DOHH2 (cell line): ENCODE results near the gene SLC2A4RG.

ENCODE experiments used
- H3F3A ChIP-seq: fragments of 200-600 bp; sonication (generic), shearing (Covaris generic); 2 replicates; pipeline ENCODE4 v1.6.0; 2016; ENCODE audit warnings: antibody characterized with exemption, mild to moderate bottlenecking; ENCODE audit not compliant: control insufficient read depth, insufficient read depth
- H3K27ac ChIP-seq: fragments of 200-600 bp; sonication (generic); 2 replicates; pipeline ENCODE4 v1.5.1; 2014; ENCODE audit warnings: low read depth, mild to moderate bottlenecking, low read length, moderate library complexity
- H3K27me3 ChIP-seq: fragments of 200-600 bp; sonication (generic); 2 replicates; pipeline ENCODE4 v1.6.1; 2014; ENCODE audit warnings: mild to moderate bottlenecking, low read length, mixed read lengths; ENCODE audit not compliant: control insufficient read depth
- H3K36me3 ChIP-seq: fragments of 200-600 bp; sonication (generic); 2 replicates; pipeline ENCODE4 v1.6.1; 2014; ENCODE audit warnings: mild to moderate bottlenecking, low read length, moderate library complexity, mixed read lengths; ENCODE audit not compliant: control insufficient read depth
- H3K4me1 ChIP-seq: fragments of 200-600 bp; sonication (generic); 2 replicates; pipeline ENCODE4 v1.6.1; 2014; ENCODE audit warnings: mild to moderate bottlenecking, low read length, mixed read lengths; ENCODE audit not compliant: control insufficient read depth
- H3K4me2 ChIP-seq: fragments of 200-600 bp; sonication (generic); 2 replicates; pipeline ENCODE4 v1.6.0; 2014; ENCODE audit warnings: mild to moderate bottlenecking, low read length, moderate library complexity
- H3K4me3 ChIP-seq: fragments of 200-600 bp; sonication (generic); 2 replicates; pipeline ENCODE4 v1.5.1; 2014; ENCODE audit warnings: mild to moderate bottlenecking, low read length, mixed read lengths
- H3K79me2 ChIP-seq: fragments of 200-600 bp; sonication (generic); 2 replicates; pipeline ENCODE4 v1.6.1; 2014; ENCODE audit warnings: mild to moderate bottlenecking, low read length, mixed read lengths; ENCODE audit not compliant: control insufficient read depth
- H3K9me2 ChIP-seq: fragments of 200-600 bp; sonication (generic); replicated peaks from 2 replicates; pipeline ENCODE4 v1.6.1; 2014; ENCODE audit warnings: mild to moderate bottlenecking, low read length, mixed read lengths; ENCODE audit not compliant: control insufficient read depth
- H3K9me3 ChIP-seq: fragments of 200-600 bp; sonication (generic); 2 replicates; pipeline ENCODE4 v1.6.1; 2014; ENCODE audit warnings: antibody characterized with exemption, low read length, mixed read lengths; ENCODE audit not compliant: control insufficient read depth, insufficient read depth
- H4K20me1 ChIP-seq: fragments of 200-600 bp; sonication (generic); 2 replicates; pipeline ENCODE4 v1.6.0; 2014; ENCODE audit warnings: low read depth, mild to moderate bottlenecking, antibody characterized with exemption, low read length, moderate library complexity; ENCODE audit not compliant: control insufficient read depth, insufficient read depth
- CTCF ChIP-seq: fragments of 200-600 bp; sonication (generic); IDR thresholded peaks from one replicate; pipeline ENCODE4 v1.5.1; 2014; ENCODE audit warnings: antibody characterized with exemption, mild to moderate bottlenecking, low read depth, low read length; ENCODE audit not compliant: poor library complexity, severe bottlenecking
- EZH2phosphoT487 ChIP-seq: fragments of 200-600 bp; sonication (generic); IDR thresholded peaks from 2 replicates; pipeline ENCODE4 v1.6.1; 2017; ENCODE audit warnings: borderline replicate concordance, mild to moderate bottlenecking, antibody characterized with exemption, low read length, moderate library complexity, mixed read lengths

The SLC2A4RG gene

GRCh38 chr20:63706027-63706695 lies 33.4 kb upstream of the SLC2A4RG start:
- H3K4me1 ChIP-seq, result peaks cover 18% of the 10 kb centered on the region
- H3K4me2 ChIP-seq, result peak overlapping the region; percentile 95
- no peaks in the 10 kb centered on the region for H3K9me3 ChIP-seq
- peaks cover 14% of the 10 kb centered on the region for H4K20me1 ChIP-seq
- no peaks in the 10 kb centered on the region for H3K27me3 ChIP-seq
- no peak for TF ChIP-seq CTCF
- no peak for TF ChIP-seq EZH2phosphoT487
- peak overlapping the region; percentile 87 for H3K4me3 ChIP-seq
- no peaks in the 10 kb centered on the region for H3K9me2 ChIP-seq
- peaks cover 61% of the 10 kb centered on the region for H3K79me2 ChIP-seq
- no peaks in the 10 kb centered on the region for H3F3A ChIP-seq
- no peak overlapping the region for H3K27ac ChIP-seq
- H3K36me3 ChIP-seq, result peaks cover 60% of the 10 kb centered on the region

GRCh38 chr20:63706852-63707557 lies 32.6 kb upstream of the SLC2A4RG start:
- no peaks in the 10 kb centered on the region for H3F3A ChIP-seq
- peaks cover 69% of the 10 kb centered on the region for H3K79me2 ChIP-seq
- H3K9me2 ChIP-seq, result no peaks in the 10 kb centered on the region
- peak overlapping the region; percentile 87 for H3K4me3 ChIP-seq
- peaks cover 68% of the 10 kb centered on the region for H3K36me3 ChIP-seq
- H3K4me1 ChIP-seq, result peaks cover 18% of the 10 kb centered on the region
- peak overlapping the region; percentile 95 for H3K4me2 ChIP-seq
- H3K9me3 ChIP-seq, result peaks cover 2% of the 10 kb centered on the region; the same call in 1 of the 2 replicates
- peaks cover 14% of the 10 kb centered on the region for H4K20me1 ChIP-seq
- TF ChIP-seq EZH2phosphoT487, result no peak
- TF ChIP-seq CTCF, result peak; percentile 68
- H3K27me3 ChIP-seq, result no peaks in the 10 kb centered on the region
- peak overlapping the region; percentile 52 for H3K27ac ChIP-seq

GRCh38 chr20:63707558-63708300 lies 31.8 kb upstream of the SLC2A4RG start, which contains the start of the genes ARFRP1 and ZGPAT:
TSS of gene ARFRP1 (minus strand) at chr20:63707976. CDS start at chr20:63707091, 885 bp downstream.
TSS of gene ZGPAT (plus strand) at chr20:63708039. CDS start at chr20:63708581, 542 bp downstream.
- H3K27ac ChIP-seq, result peak within 1 kb of the TSS; percentile 52

More at GRCh38 chr20:63707558-63708300, 31.8 kb upstream of the SLC2A4RG start, which contains the start of the genes ARFRP1 and ZGPAT:
- H4K20me1 ChIP-seq, result peaks cover 14% of the 10 kb centered on the region
- no peaks in the 10 kb centered on the region for H3K9me2 ChIP-seq
- peaks cover 7% of the 10 kb centered on the region; the same call in 1 of the 2 replicates for H3K9me3 ChIP-seq
- no peaks in the 10 kb centered on the region for H3F3A ChIP-seq
- peak within 1 kb of the TSS; percentile 87 for H3K4me3 ChIP-seq
- TF ChIP-seq EZH2phosphoT487, result no peak
- TF ChIP-seq CTCF, result no peak
- H3K4me2 ChIP-seq, result peak within 1 kb of the TSS; percentile 95
- H3K4me1 ChIP-seq, result peaks cover 18% of the 10 kb centered on the region
- H3K27me3 ChIP-seq, result no peaks in the 10 kb centered on the region
- peaks cover 76% of the 10 kb centered on the region for H3K79me2 ChIP-seq
- H3K36me3 ChIP-seq, result peaks cover 76% of the 10 kb centered on the region
